Activated CD8-positive, alpha-beta T cell treated with anti-CD3 and anti-CD28 coated beads for 36 hours (primary cell): ENCODE results near the gene HGFAC. TPM values are rescaled to one million over a fixed set of nuclear protein-coding genes. Genes with fewer than 3 reads are reported as not detected.

Experiments
- ATAC-seq: fragments of 200-7000 bp; cut with Tn5 transposase; one replicate; pipeline ENCODE4 v1.10.0; 2021; ENCODE audit warnings: mild to moderate bottlenecking, moderate library complexity
- CTCF ChIA-PET: fragments of 350-600 bp; sonication (Branson Sonifier 250); formaldehyde crosslinking; loops from one replicate; lab custom pipeline; 2021; ENCODE audit warnings: antibody characterized with exemption; lab: Charles Lee
- POLR2A ChIA-PET: fragments of 350-600 bp; sonication (Branson Sonifier 250); formaldehyde crosslinking; loops from one replicate; lab custom pipeline; 2021; ENCODE audit warnings: antibody characterized with exemption; lab: Charles Lee
- DNase-seq: peaks from one replicate; pipeline ENCODE4 v3.0.0-alpha.2; 2020
- H3K27ac Mint-ChIP-seq: one replicate; pipeline ENCODE4 v1.8.0; 2021; ENCODE audit warnings: mild to moderate bottlenecking, mixed read lengths
- H3K27me3 Mint-ChIP-seq: one replicate; pipeline ENCODE4 v1.8.0; 2021; ENCODE audit warnings: mixed read lengths
- H3K36me3 Mint-ChIP-seq: one replicate; pipeline ENCODE4 v1.8.0; 2021; ENCODE audit warnings: low read depth, mixed read lengths
- H3K4me1 Mint-ChIP-seq: one replicate; pipeline ENCODE4 v1.8.0; 2021; ENCODE audit warnings: low read depth, mixed read lengths
- H3K4me3 Mint-ChIP-seq: one replicate; pipeline ENCODE4 v1.8.0; 2021; ENCODE audit warnings: mild to moderate bottlenecking, moderate library complexity, mixed read lengths
- H3K9me3 Mint-ChIP-seq: one replicate; pipeline ENCODE4 v1.8.0; 2021; ENCODE audit warnings: mixed read lengths
- CTCF ChIP-seq: fragments of 200-600 bp; IDR thresholded peaks from one replicate; pipeline ENCODE4 v1.8.0; 2022; ENCODE audit warnings: antibody characterized with exemption, mild to moderate bottlenecking
- intact Hi-C: fragments of 100-400 bp; cut with micrococcal nuclease; formaldehyde crosslinking; loops from one replicate; pipeline ENCODE4 v1.10.0; 2022
- total RNA-seq, 2 experiments: library from RNA; stranded (reverse); gene quantifications; one replicate each; pipeline ENCODE4 v1.2.3, GENCODE V29; 2021

HGFAC gene
- total RNA-seq, 2 experiments from 2014 or later: not detected

- Mint-ChIP-seq H3K27me3 (peaks cover 9% of the 10 kb centered on the region), H3K4me3 (no peak overlapping the region), H3K27ac (no peak overlapping the region), H3K9me3 (no peaks in the 10 kb centered on the region), H3K4me1 (peaks cover 3% of the 10 kb centered on the region), H3K36me3 (no peaks in the 10 kb centered on the region)
- TF ChIP-seq CTCF: no peak
- ATAC-seq (no peak), DNase-seq (no peak)
- CTCF ChIA-PET: no interaction called here
- intact Hi-C loops: no loop called here
- POLR2A ChIA-PET: no interaction called here
Observed at GRCh38 chr4:3485886-3486540, 44.2 kb downstream of the HGFAC start.

DNA sequence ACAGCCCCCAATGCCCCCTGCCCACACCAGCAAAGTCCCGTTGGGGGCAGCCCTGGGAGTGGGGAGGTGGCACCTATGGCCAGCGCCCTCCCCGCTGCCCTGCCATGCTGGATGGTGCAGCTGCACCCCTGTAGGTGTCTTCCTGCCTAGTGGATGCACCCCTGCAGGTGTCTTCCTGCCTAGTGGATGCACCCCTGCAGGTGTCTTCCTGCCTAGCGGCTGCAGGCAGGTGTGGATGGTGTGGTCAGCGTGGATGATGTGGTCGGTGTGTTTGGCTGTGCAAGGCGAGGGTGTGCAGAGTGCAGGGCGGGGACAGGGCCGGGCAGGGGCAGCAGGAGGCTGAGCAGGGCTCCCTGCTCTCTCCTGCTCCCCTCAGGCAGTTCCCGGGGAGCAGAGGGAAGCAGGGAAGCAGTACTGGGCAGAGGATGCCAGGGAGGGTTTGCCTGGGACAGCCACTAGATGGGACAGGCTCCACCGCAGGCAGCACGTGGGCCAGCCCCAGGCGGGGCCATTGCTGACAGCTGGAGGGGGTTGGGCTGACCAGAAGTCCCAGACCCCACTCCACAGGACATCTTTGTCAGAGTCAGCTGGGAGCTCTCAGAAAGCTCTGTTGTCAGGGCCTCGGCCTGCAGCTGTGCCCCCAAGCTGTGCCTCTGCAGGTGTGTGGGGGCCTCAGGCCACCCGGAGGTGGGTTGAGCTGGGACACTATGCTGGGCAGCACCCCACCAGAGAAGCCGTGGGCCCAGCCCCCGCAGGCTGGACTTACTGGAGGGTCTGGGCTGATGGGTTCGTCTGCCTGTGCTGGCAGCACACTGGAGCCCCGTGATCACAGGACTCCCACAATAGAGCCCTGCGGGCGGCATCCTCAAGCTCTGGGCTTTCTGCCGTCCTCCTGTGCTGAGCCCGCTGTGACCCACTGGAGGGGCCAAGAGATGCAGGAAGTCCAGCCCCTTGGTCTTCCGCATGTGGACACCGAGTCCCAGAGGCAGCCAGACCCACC lies 45.1 kb downstream of the HGFAC start:
- H3K9me3 Mint-ChIP-seq: no peaks in the 10 kb centered on the region
- H3K4me3 Mint-ChIP-seq: no peak overlapping the region
- POLR2A ChIA-PET: no interaction called here
- peaks cover 3% of the 10 kb centered on the region for H3K4me1 Mint-ChIP-seq
- ATAC-seq: no peak
- TF ChIP-seq CTCF: no peak
- peaks cover 13% of the 10 kb centered on the region for H3K27me3 Mint-ChIP-seq
- no peak overlapping the region for H3K27ac Mint-ChIP-seq
- CTCF ChIA-PET: no interaction called here
- intact Hi-C loops: no loop called here
- DNase-seq: no peak
- no peaks in the 10 kb centered on the region for H3K36me3 Mint-ChIP-seq

GRCh38 chr4:3487861-3488260 lies 46.1 kb downstream of the HGFAC start:
- ChIA-PET CTCF (no interaction called here), POLR2A (no interaction called here)
- Mint-ChIP-seq H3K36me3 (no peaks in the 10 kb centered on the region), H3K27ac (no peak overlapping the region), H3K4me1 (peaks cover 3% of the 10 kb centered on the region), H3K27me3 (peaks cover 19% of the 10 kb centered on the region), H3K4me3 (no peak overlapping the region), H3K9me3 (no peaks in the 10 kb centered on the region)
- no peak for DNase-seq
- no peak for TF ChIP-seq CTCF
- intact Hi-C loops: no loop called here
- no peak for ATAC-seq

GRCh38 chr4:3488820-3489219 lies 47.1 kb downstream of the HGFAC start:
- Mint-ChIP-seq H3K4me3 (no peak overlapping the region), H3K36me3 (no peaks in the 10 kb centered on the region), H3K9me3 (no peaks in the 10 kb centered on the region), H3K27ac (no peak overlapping the region), H3K27me3 (peaks cover 19% of the 10 kb centered on the region), H3K4me1 (peaks cover 3% of the 10 kb centered on the region)
- no peak for TF ChIP-seq CTCF
- POLR2A ChIA-PET: no interaction called here
- intact Hi-C loops: no loop called here
- DNase-seq (no peak), ATAC-seq (no peak)
- CTCF ChIA-PET: no interaction called here
